Daoy (cell line): ENCODE data around the gene CRABP1. TPM values are rescaled to one million over a fixed set of nuclear protein-coding genes. Genes with fewer than 3 reads are reported as not detected.

Source experiments
- DNase-seq: peaks from one replicate; pipeline ENCODE4 v3.0.0-alpha.2; 2015; ENCODE audit warnings: low read depth
- total RNA-seq: library from RNA; depleted of rRNA; stranded (reverse); fragments of >200 nt; shearing (Covaris generic); gene quantifications from 2 replicates; pipeline ENCODE4 v1.2.3, GENCODE V29; 2014

Gene CRABP1
- total RNA-seq, 1 experiment from 2014 or later = 0.23 TPM

- DNase-seq = no peak
Measured at GRCh38 chr15:78317145-78317836, 22.9 kb upstream of the CRABP1 start.

GRCh38 chr15:78319588-78319987 lies 20.6 kb upstream of the CRABP1 start:
- DNase-seq = no peak

GRCh38 chr15:78320183-78320582 lies 20.0 kb upstream of the CRABP1 start:
- DNase-seq = no peak

- DNase-seq = no peak
Measured at GRCh38 chr15:78321041-78321570, 19.0 kb upstream of the CRABP1 start.

GRCh38 chr15:78321786-78322185 lies 18.4 kb upstream of the CRABP1 start:
- no peak for DNase-seq

- DNase-seq = peak; percentile 87
Measured at GRCh38 chr15:78322243-78322642, 17.9 kb upstream of the CRABP1 start.

GRCh38 chr15:78322724-78323521 lies 17.2 kb upstream of the CRABP1 start:
- no peak for DNase-seq

GRCh38 chr15:78323693-78324092 lies 16.5 kb upstream of the CRABP1 start:
- no peak for DNase-seq

- DNase-seq = no peak
Measured at GRCh38 chr15:78324144-78324543, 16.0 kb upstream of the CRABP1 start.

- peak; percentile 61 for DNase-seq
Measured at GRCh38 chr15:78325092-78325843, 14.9 kb upstream of the CRABP1 start.

GRCh38 chr15:78327466-78327865 lies 12.7 kb upstream of the CRABP1 start:
- no peak for DNase-seq

- peak; percentile 50 for DNase-seq
Measured at GRCh38 chr15:78329625-78330024, 10.5 kb upstream of the CRABP1 start.

- no peak for DNase-seq
Measured at GRCh38 chr15:78334845-78335244, 5.3 kb upstream of the CRABP1 start.

GRCh38 chr15:78335985-78336384 lies 4.2 kb upstream of the CRABP1 start:
- DNase-seq = no peak

- no peak for DNase-seq
Measured at GRCh38 chr15:78338781-78339180, 1.4 kb upstream of the CRABP1 start.

GRCh38 chr15:78339559-78339958 lies 594 bp upstream of the CRABP1 start:
- no peak for DNase-seq

GRCh38 chr15:78341057-78341987 lies 1.2 kb downstream of the CRABP1 start:
- DNase-seq = no peak

- no peak for DNase-seq
Measured at GRCh38 chr15:78342021-78342420, 1.9 kb downstream of the CRABP1 start.

GRCh38 chr15:78343276-78344060 lies 3.3 kb downstream of the CRABP1 start:
- DNase-seq = no peak

- DNase-seq = no peak
Measured at GRCh38 chr15:78345396-78346125, 5.4 kb downstream of the CRABP1 start.
